ENCODE results near the gene CDKN1B. TPM values are rescaled to one million over a fixed set of nuclear protein-coding genes. Genes with fewer than 3 reads are reported as not detected.

Gene CDKN1B
- total and polyA plus RNA-seq, 2 of the 13 experiments (the other 11 are each of a cell fraction or from before 2014, with no cell fraction given) = 20.1 to 37.2 TPM

DNA sequence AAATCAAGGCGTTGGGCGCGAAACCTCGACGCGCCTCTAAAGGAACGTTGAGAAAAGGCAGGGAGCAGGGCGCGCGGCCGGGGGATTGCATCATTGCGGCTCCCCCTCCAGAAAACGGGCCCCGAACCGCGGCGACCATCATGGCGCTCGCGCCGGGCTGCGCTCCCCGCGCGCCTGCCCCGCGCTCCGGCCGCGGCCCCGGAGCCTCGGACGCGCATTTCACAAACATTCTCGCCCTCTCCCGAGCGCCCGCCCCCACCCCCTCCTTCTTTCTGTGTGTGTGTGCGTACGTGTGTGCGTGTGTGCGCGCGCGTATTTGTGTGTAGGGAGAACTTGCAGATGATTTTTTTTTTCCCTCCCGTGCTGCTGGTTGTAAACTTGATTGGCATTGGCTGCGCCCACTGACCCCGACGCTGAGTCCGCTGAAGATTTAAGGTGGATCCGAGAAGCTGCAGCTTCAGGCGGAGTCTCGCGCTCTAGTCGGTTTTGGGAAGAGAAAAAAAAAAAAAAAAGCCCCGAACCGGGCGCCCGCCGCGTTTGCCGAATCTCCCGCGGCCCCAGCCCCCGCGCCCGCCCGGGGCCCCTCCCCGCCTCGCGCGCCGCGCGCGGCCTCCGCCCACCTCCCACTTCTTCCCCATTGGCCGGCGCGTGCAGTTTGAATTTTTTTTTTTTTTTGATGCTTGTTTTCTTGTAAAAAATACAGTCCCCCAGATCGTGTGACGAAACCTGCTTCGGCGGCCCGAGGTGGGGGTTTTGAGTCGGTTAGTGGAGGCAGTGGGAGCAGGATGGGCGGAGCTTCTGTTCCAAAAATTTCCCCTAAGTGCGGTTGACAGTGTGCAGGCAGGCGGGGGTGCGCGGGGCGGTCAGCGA, 8.2 kb downstream of the CDKN1B start (continued):
- TF ChIP-seq ZNF687 (CRISPR knock-in tag; IDR thresholded peaks at IDR 0.05) (peak; percentile 55), GTF3A (CRISPR knock-in tag; conservative IDR thresholded peaks at IDR 0.05) (no peak), MEIS2 (CRISPR knock-in tag; IDR thresholded peaks at IDR 0.05) (no peak; the same call in 1 of the 2 replicates), THAP11 (CRISPR knock-in tag; IDR thresholded peaks at IDR 0.05) (peak; percentile 71), SP1 (IDR thresholded peaks at IDR 0.05) (no peak), SP1 (CRISPR knock-in tag; IDR thresholded peaks at IDR 0.05) (peak; percentile 14; the same call in 1 of the 2 replicates), ZEB1 (IDR thresholded peaks at IDR 0.05; ENCODE audit: insufficient replicate concordance, low read depth) (no peak), HMG20A (CRISPR knock-in tag; IDR thresholded peaks at IDR 0.05; ENCODE audit: borderline replicate concordance) (no peak), ZNF512 (CRISPR knock-in tag; IDR thresholded peaks at IDR 0.05) (no peak), IRF2 (CRISPR knock-in tag; IDR thresholded peaks at IDR 0.05) (0 out of 2 replicates have a peak, but pooled peaks have one; percentile 67), MTF2 (CRISPR knock-in tag; IDR thresholded peaks at IDR 0.05; ENCODE audit: borderline replicate concordance) (no peak), ZMAT3 (CRISPR knock-in tag; conservative IDR thresholded peaks at IDR 0.05) (no peak), SP140L (CRISPR knock-in tag; IDR thresholded peaks at IDR 0.05; ENCODE audit: borderline replicate concordance) (no peak), YEATS4 (CRISPR knock-in tag; IDR thresholded peaks at IDR 0.05; ENCODE audit: borderline replicate concordance) (peak; percentile 92), CCAR2 (optimal IDR thresholded peaks at IDR 0.05; ENCODE audit: low read depth, low read length) (no peak), FOXK2 (IDR thresholded peaks at IDR 0.05) (peak; percentile 44; the same call in 1 of the 2 replicates)
- TF ChIP-seq, protein P1, sequence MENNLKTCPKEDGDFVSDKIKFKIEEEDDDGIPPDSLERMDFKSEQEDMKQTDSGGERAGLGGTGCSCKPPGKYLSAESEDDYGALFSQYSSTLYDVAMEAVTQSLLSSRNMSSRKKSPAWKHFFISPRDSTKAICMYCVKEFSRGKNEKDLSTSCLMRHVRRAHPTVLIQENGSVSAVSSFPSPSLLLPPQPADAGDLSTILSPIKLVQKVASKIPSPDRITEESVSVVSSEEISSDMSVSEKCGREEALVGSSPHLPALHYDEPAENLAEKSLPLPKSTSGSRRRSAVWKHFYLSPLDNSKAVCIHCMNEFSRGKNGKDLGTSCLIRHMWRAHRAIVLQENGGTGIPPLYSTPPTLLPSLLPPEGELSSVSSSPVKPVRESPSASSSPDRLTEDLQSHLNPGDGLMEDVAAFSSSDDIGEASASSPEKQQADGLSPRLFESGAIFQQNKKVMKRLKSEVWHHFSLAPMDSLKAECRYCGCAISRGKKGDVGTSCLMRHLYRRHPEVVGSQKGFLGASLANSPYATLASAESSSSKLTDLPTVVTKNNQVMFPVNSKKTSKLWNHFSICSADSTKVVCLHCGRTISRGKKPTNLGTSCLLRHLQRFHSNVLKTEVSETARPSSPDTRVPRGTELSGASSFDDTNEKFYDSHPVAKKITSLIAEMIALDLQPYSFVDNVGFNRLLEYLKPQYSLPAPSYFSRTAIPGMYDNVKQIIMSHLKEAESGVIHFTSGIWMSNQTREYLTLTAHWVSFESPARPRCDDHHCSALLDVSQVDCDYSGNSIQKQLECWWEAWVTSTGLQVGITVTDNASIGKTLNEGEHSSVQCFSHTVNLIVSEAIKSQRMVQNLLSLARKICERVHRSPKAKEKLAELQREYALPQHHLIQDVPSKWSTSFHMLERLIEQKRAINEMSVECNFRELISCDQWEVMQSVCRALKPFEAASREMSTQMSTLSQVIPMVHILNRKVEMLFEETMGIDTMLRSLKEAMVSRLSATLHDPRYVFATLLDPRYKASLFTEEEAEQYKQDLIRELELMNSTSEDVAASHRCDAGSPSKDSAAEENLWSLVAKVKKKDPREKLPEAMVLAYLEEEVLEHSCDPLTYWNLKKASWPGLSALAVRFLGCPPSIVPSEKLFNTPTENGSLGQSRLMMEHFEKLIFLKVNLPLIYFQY (CRISPR knock-in tag; IDR thresholded peaks at IDR 0.05; ENCODE audit: borderline replicate concordance) = no peak
- TF ChIP-seq, protein P2, sequence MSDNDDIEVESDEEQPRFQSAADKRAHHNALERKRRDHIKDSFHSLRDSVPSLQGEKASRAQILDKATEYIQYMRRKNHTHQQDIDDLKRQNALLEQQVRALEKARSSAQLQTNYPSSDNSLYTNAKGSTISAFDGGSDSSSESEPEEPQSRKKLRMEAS (IDR thresholded peaks at IDR 0.05) = peak; percentile 64
